ENCODE results near the gene ZFP91.

DNA sequence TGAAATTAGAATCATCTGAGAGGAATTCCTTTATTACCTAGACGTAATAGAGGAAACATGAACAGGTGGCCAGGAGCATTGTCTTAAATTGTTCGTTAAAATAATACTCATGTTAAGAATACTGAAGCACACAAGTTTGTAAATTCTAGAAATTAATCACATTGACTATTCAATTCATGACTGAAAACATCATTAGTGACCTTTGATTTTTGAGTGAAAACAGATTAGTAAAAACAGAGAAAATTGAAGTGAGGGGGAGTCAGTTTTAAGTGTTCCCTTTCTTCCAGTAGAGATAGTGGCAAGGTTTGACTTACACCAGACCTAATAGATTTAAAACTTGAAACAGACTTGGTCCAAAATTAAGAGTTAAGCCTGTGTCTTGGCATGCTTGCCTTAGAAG is 1.4 kb downstream of the ZFP91 start:
- TF ChIP-seq, protein P1, sequence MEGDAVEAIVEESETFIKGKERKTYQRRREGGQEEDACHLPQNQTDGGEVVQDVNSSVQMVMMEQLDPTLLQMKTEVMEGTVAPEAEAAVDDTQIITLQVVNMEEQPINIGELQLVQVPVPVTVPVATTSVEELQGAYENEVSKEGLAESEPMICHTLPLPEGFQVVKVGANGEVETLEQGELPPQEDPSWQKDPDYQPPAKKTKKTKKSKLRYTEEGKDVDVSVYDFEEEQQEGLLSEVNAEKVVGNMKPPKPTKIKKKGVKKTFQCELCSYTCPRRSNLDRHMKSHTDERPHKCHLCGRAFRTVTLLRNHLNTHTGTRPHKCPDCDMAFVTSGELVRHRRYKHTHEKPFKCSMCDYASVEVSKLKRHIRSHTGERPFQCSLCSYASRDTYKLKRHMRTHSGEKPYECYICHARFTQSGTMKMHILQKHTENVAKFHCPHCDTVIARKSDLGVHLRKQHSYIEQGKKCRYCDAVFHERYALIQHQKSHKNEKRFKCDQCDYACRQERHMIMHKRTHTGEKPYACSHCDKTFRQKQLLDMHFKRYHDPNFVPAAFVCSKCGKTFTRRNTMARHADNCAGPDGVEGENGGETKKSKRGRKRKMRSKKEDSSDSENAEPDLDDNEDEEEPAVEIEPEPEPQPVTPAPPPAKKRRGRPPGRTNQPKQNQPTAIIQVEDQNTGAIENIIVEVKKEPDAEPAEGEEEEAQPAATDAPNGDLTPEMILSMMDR (IDR thresholded peaks at IDR 0.05; ENCODE audit: insufficient read depth, low read length, poor library complexity, severe bottlenecking): no peak
- TF ChIP-seq EZH2phosphoT487 (conservative IDR thresholded peaks at IDR 0.05; ENCODE audit: low read length): no peak

Data from SU-DHL-6 (cell line).